KMS-11 (cell line): ENCODE results near the gene KLC1.

Experiments
- H2AFZ ChIP-seq: fragments of 200-600 bp; sonication (generic); 2 replicates; pipeline ENCODE4 v1.6.1; 2016; ENCODE audit warnings: antibody characterized with exemption, mixed run types, low read depth
- H3K27ac ChIP-seq: fragments of 200-600 bp; sonication (generic); 2 replicates; pipeline ENCODE4 v1.6.1; 2016; ENCODE audit warnings: mild to moderate bottlenecking, mixed run types
- H3K27me3 ChIP-seq: fragments of 200-600 bp; sonication (generic); 2 replicates; pipeline ENCODE4 v1.6.1; 2017; ENCODE audit warnings: mild to moderate bottlenecking, low read depth, mixed run types, moderate library complexity; ENCODE audit not compliant: insufficient read depth
- H3K36me3 ChIP-seq: fragments of 200-600 bp; sonication (generic); 2 replicates; pipeline ENCODE4 v1.6.1; 2017; ENCODE audit warnings: mild to moderate bottlenecking, mixed run types; ENCODE audit not compliant: insufficient read depth
- H3K4me1 ChIP-seq: fragments of 200-600 bp; sonication (generic); 2 replicates; pipeline ENCODE4 v1.6.1; 2016; ENCODE audit warnings: mild to moderate bottlenecking, low read depth, mixed run types; ENCODE audit not compliant: poor library complexity, severe bottlenecking
- H3K4me2 ChIP-seq: fragments of 200-600 bp; sonication (generic); 2 replicates; pipeline ENCODE4 v1.7.0; 2016; ENCODE audit warnings: mild to moderate bottlenecking, mixed run types
- H3K4me3 ChIP-seq: fragments of 200-600 bp; sonication (generic); IDR thresholded peaks from 2 replicates; pipeline ENCODE4 v1.6.1; 2017; ENCODE audit warnings: low read depth, low read length, mixed read lengths; ENCODE audit not compliant: insufficient read depth
- H3K79me2 ChIP-seq: fragments of 200-600 bp; sonication (generic); 2 replicates; pipeline ENCODE4 v1.6.1; 2016; ENCODE audit warnings: low read depth, mixed run types; ENCODE audit not compliant: insufficient read depth
- H3K9ac ChIP-seq: fragments of 200-600 bp; sonication (generic); 2 replicates; pipeline ENCODE4 v1.6.1; 2016; ENCODE audit warnings: mild to moderate bottlenecking, mixed run types
- H4K20me1 ChIP-seq: fragments of 200-600 bp; sonication (generic); 2 replicates; pipeline ENCODE4 v1.6.1; 2016; ENCODE audit warnings: mild to moderate bottlenecking, mixed run types; ENCODE audit not compliant: insufficient read depth
- TF ChIP-seq, protein P1 (sequence below): fragments of 200-600 bp; sonication (generic); conservative IDR thresholded peaks from 2 replicates; pipeline ENCODE4 v1.6.1; 2017; ENCODE audit warnings: low read depth, mild to moderate bottlenecking, antibody characterized with exemption, low read length, moderate library complexity, mixed read lengths

KLC1 gene

DNA sequence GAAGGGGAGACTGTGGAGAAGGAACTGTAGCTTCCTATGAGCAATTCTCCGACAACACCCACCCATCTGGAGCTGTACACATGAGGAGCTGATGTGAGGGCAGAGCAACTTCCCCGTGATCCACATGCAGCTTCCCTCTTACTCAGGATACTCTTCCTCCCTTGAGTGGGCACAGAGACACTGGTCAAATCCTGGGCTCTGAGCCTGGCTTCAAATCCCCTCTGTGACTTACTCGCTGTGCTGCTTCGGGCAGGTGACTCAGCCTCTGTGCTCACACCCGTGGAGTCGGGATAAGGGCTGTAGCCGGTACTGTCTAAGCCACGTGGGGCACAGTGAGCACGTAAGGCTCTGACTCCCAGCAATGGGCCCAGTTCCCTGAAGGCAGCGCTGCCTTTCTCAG, 117.7 kb downstream of the KLC1 start:
- H3K4me3 ChIP-seq: no peak overlapping the region
- H3K9ac ChIP-seq: no peak overlapping the region
- TF ChIP-seq, protein P1, sequence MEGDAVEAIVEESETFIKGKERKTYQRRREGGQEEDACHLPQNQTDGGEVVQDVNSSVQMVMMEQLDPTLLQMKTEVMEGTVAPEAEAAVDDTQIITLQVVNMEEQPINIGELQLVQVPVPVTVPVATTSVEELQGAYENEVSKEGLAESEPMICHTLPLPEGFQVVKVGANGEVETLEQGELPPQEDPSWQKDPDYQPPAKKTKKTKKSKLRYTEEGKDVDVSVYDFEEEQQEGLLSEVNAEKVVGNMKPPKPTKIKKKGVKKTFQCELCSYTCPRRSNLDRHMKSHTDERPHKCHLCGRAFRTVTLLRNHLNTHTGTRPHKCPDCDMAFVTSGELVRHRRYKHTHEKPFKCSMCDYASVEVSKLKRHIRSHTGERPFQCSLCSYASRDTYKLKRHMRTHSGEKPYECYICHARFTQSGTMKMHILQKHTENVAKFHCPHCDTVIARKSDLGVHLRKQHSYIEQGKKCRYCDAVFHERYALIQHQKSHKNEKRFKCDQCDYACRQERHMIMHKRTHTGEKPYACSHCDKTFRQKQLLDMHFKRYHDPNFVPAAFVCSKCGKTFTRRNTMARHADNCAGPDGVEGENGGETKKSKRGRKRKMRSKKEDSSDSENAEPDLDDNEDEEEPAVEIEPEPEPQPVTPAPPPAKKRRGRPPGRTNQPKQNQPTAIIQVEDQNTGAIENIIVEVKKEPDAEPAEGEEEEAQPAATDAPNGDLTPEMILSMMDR: no peak
- H3K27ac ChIP-seq: no peak overlapping the region
- H3K4me2 ChIP-seq: no peak overlapping the region
- no peak overlapping the region for H2AFZ ChIP-seq
- no peaks in the 10 kb centered on the region for H4K20me1 ChIP-seq
- H3K4me1 ChIP-seq: peaks cover 12% of the 10 kb centered on the region
- H3K27me3 ChIP-seq: no peaks in the 10 kb centered on the region
- H3K79me2 ChIP-seq: no peaks in the 10 kb centered on the region
- no peaks in the 10 kb centered on the region for H3K36me3 ChIP-seq

DNA sequence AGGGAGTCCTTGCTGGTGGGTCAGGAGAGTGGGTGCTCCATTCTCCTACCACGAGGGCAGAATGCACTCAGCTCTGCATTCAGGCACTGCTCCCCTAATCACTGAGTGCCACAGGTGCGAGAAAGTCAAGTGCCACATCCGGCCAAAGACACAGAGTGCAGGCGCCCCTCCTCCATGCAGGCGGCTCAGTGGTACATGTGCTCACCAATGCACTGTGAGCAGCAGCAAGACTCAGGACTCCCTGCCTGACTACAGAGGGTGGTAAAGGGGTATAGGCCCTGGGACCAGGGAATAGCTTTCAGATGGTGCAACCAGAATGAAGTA, 119.5 kb downstream of the KLC1 start:
- Histone ChIP-seq H3K36me3 (no peaks in the 10 kb centered on the region), H4K20me1 (no peaks in the 10 kb centered on the region), H2AFZ (peak overlapping the region; percentile 54; the same call in 1 of the 2 replicates), H3K4me2 (peak overlapping the region; percentile 25; the same call in 1 of the 2 replicates), H3K9ac (peak overlapping the region; percentile 39; the same call in 1 of the 2 replicates), H3K4me1 (peaks cover 12% of the 10 kb centered on the region), H3K27ac (peak overlapping the region; percentile 46), H3K4me3 (no peak overlapping the region), H3K27me3 (no peaks in the 10 kb centered on the region), H3K79me2 (no peaks in the 10 kb centered on the region)
- TF ChIP-seq, protein P1: no peak

DNA sequence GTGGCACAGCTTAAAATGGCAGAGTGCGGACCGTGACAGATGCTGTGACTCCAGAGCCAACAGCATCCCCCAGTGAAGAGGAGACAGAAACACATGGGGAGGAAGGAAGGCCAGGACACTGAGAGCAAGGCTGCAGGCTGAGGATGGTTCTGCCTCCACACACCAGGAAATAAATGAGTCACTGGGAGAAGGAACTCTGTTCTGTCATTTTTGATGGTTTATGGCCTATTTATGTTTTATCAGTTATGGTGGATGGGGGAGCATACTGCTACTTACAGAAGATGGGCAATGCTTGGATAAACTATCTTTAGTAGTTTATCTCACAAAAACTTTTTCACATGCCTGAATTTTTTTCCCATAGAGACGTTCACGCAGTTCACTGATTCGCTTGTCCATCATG, 120.4 kb downstream of the KLC1 start:
- Histone ChIP-seq H4K20me1 (no peaks in the 10 kb centered on the region), H3K9ac (no peak overlapping the region), H3K27ac (no peak overlapping the region), H3K79me2 (no peaks in the 10 kb centered on the region), H3K4me2 (no peak overlapping the region), H3K27me3 (no peaks in the 10 kb centered on the region), H3K36me3 (no peaks in the 10 kb centered on the region), H2AFZ (no peak overlapping the region), H3K4me3 (no peak overlapping the region), H3K4me1 (peaks cover 12% of the 10 kb centered on the region)
- TF ChIP-seq, protein P1: no peak

DNA sequence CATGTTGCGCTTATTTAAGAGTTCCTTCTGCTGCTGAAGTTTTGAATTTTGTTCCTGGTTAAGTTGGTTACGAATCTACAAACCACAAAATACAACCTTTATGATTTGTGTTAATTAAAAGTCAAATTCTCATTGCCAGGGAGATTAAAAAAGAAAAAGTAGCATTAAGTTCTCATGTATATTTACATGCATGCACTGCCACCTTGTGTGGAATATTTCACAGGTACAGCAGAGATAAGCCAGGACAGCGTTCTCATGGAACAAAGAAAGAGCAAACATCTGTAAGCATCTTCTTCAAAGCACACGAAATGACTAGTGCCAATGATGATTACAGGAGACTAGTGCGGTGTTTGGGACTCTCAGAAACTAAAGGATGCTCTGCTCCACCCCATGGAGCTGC, 120.8 kb downstream of the KLC1 start:
- TF ChIP-seq, protein P1: no peak
- Histone ChIP-seq H3K27me3 (no peaks in the 10 kb centered on the region), H3K79me2 (no peaks in the 10 kb centered on the region), H3K4me2 (no peak overlapping the region), H2AFZ (no peak overlapping the region), H3K4me3 (no peak overlapping the region), H4K20me1 (no peaks in the 10 kb centered on the region), H3K9ac (no peak overlapping the region), H3K4me1 (peaks cover 12% of the 10 kb centered on the region), H3K36me3 (no peaks in the 10 kb centered on the region), H3K27ac (no peak overlapping the region)
